ENCODE results near the gene IFT20. TPM values are rescaled to one million over a fixed set of nuclear protein-coding genes. Genes with fewer than 3 reads are reported as not detected.

The IFT20 gene
- 76.1 and 78.4 TPM in 2 replicates for total RNA-seq

GRCh38 chr17:28335201-28335958, at the start of gene IFT20, which contains the start of gene TNFAIP1:
TSS of gene IFT20 (minus strand) at chr17:28335472. CDS start at chr17:28331985, 3,487 bp downstream.
TSS of gene TNFAIP1 (plus strand) at chr17:28335761. CDS start at chr17:28339522, 3,761 bp downstream.

GRCh38 chr17:28371245-28372202, 36.3 kb upstream of the IFT20 start, which contains the start of gene SARM1:
TSS of gene SARM1 (plus strand) at chr17:28371694. CDS start at chr17:28372033, 339 bp downstream.

GRCh38 chr17:28370035-28370743, 34.9 kb upstream of the IFT20 start, which contains the start of gene VTN:
TSS of gene VTN (minus strand) at chr17:28370307. CDS start at chr17:28370203, 104 bp downstream.

GRCh38 chr17:28364665-28365363, 29.5 kb upstream of the IFT20 start, which contains the start of gene SEBOX:
TSS of gene SEBOX (minus strand) at chr17:28365199. CDS start at chr17:28365151, 48 bp downstream.

GRCh38 chr17:28357061-28357900, 22.0 kb upstream of the IFT20 start, which contains the start of gene POLDIP2:
TSS of gene POLDIP2 (minus strand) at chr17:28357527. CDS start at chr17:28357448, 79 bp downstream.

GRCh38 chr17:28318759-28319597, 16.3 kb downstream of the IFT20 start, which contains the start of gene TMEM97:
TSS of gene TMEM97 (plus strand) at chr17:28319200. CDS start at chr17:28319240, 40 bp downstream.

Other genes with a start within 250 kb of the IFT20 start
- gene TMEM97, start 16.3 kb downstream of the IFT20 start, total RNA-seq, result 9.0 and 14.6 TPM in 2 replicates
- 26.5 and 29.5 TPM in 2 replicates for gene TNFAIP1, start 289 bp upstream of the IFT20 start, total RNA-seq
- gene POLDIP2, start 22.1 kb upstream of the IFT20 start, total RNA-seq, result 65.4 and 101 TPM in 2 replicates
- not detected in 2 replicates for gene SEBOX, start 29.7 kb upstream of the IFT20 start, total RNA-seq
- 0.19 and 7.0 TPM in 2 replicates for gene VTN, start 34.8 kb upstream of the IFT20 start, total RNA-seq
- 5.9 and 7.5 TPM in 2 replicates for gene SARM1, start 36.2 kb upstream of the IFT20 start, total RNA-seq
- 5.8 and 11.6 TPM in 2 replicates for gene SLC46A1, start 70.7 kb upstream of the IFT20 start, total RNA-seq
- not detected in 2 replicates for gene SLC13A2, start 138.2 kb upstream of the IFT20 start, total RNA-seq
- not detected in 2 replicates for gene FOXN1, start 170.9 kb upstream of the IFT20 start, total RNA-seq
- 20.3 and 36.6 TPM in 2 replicates for gene UNC119, start 217.2 kb upstream of the IFT20 start, total RNA-seq
- 55.8 and 71.6 TPM in 2 replicates for gene PIGS, start 236.1 kb upstream of the IFT20 start, total RNA-seq
- 46.6 and 129 TPM in 2 replicates for gene ALDOC, start 241.4 kb upstream of the IFT20 start, total RNA-seq

All from regular cardiac myocyte (primary cell).